Skeletal muscle tissue (tissue), 4 donors: ENCODE data around the gene DNAJC6. TPM values are rescaled to one million over a fixed set of nuclear protein-coding genes. Genes with fewer than 3 reads are reported as not detected.

ENCODE experiments used
- H3K27ac ChIP-seq: one replicate; pipeline ENCODE4 v1.7.0; 2013; ENCODE audit warnings: mild to moderate bottlenecking, low read depth, low read length, inconsistent platforms
- H3K27me3 ChIP-seq, 3 donors: one replicate each; pipeline ENCODE4 v1.7.0; 2013; ENCODE audit warnings: low read length in 3 of 3; ENCODE audit not compliant: control insufficient read depth in 3 of 3, insufficient read depth in 3 of 3
- H3K36me3 ChIP-seq, 3 donors: one replicate each; pipeline ENCODE4 v1.7.0; 2013; ENCODE audit warnings: low read length in 3 of 3; ENCODE audit not compliant: control insufficient read depth in 3 of 3, insufficient read depth in 3 of 3
- H3K4me1 ChIP-seq, 3 donors: one replicate each; pipeline ENCODE4 v1.7.0; 2013; ENCODE audit warnings: low read length in 3 of 3, mild to moderate bottlenecking in 3 of 3; ENCODE audit not compliant: control insufficient read depth in 3 of 3, insufficient read depth in 3 of 3
- H3K4me3 ChIP-seq, 3 donors: one replicate each; pipeline ENCODE4 v1.7.0; 2013; ENCODE audit warnings: low read length in 3 of 3
- H3K9ac ChIP-seq, 3 donors: one replicate each; pipeline ENCODE4 v1.7.0; 2013; ENCODE audit warnings: low read length in 3 of 3, mild to moderate bottlenecking in 3 of 3, moderate library complexity in 2 of 3, low read depth in 1 of 3
- H3K9me3 ChIP-seq, 3 donors: one replicate each; pipeline ENCODE4 v1.7.0; 2013; ENCODE audit warnings: low read length in 3 of 3; ENCODE audit not compliant: control insufficient read depth in 3 of 3
- total RNA-seq: library from RNA; depleted of rRNA; stranded (reverse); fragments of >200 nt; gene quantifications from one replicate; pipeline ENCODE4 v1.2.3, GENCODE V29; 2014
- donor health status: Osteomylitis.

Gene DNAJC6
- total RNA-seq, 1 donor from 2014 or later = 2.6 TPM

- Histone ChIP-seq H3K4me3 (no peak overlapping the region), H3K27me3 (no peaks in the 10 kb centered on the region), H3K9me3 (no peaks in the 10 kb centered on the region), H3K4me1 (peaks cover 23 to 28% (median 23%) of the 10 kb centered on the region in 3 donors), H3K9ac (no peak overlapping the region), H3K27ac (no peak overlapping the region), H3K36me3 (peaks cover 10 to 22% (median 16%) of the 10 kb centered on the region in 3 donors)
These were observed 114.7 kb downstream of the DNAJC6 start for GRCh38 chr1:65423884-65424572.

GRCh38 chr1:65424573-65424889 lies 115.2 kb downstream of the DNAJC6 start:
- H3K27ac ChIP-seq = no peak overlapping the region

GRCh38 chr1:65425006-65425405 lies 115.7 kb downstream of the DNAJC6 start:
- Histone ChIP-seq H3K36me3 (peaks cover 10 to 22% (median 16%) of the 10 kb centered on the region in 3 donors), H3K9ac (no peak overlapping the region), H3K27ac (no peak overlapping the region), H3K27me3 (no peaks in the 10 kb centered on the region), H3K9me3 (no peaks in the 10 kb centered on the region), H3K4me3 (no peak overlapping the region), H3K4me1 (peaks cover 20 to 25% (median 21%) of the 10 kb centered on the region in 3 donors)

More at GRCh38 chr1:65424573-65424889, 115.2 kb downstream of the DNAJC6 start:
- no peak overlapping the region for H3K9ac ChIP-seq
- no peaks in the 10 kb centered on the region for H3K27me3 ChIP-seq
- H3K36me3 ChIP-seq = peaks cover 10 to 22% (median 16%) of the 10 kb centered on the region in 3 donors
- H3K4me3 ChIP-seq = no peak overlapping the region
- peaks cover 23 to 25% (median 25%) of the 10 kb centered on the region in 3 donors for H3K4me1 ChIP-seq
- no peaks in the 10 kb centered on the region for H3K9me3 ChIP-seq

- Histone ChIP-seq H3K9ac (no peak overlapping the region), H3K27ac (no peak overlapping the region), H3K36me3 (peaks cover 10 to 22% (median 16%) of the 10 kb centered on the region in 3 donors), H3K9me3 (no peaks in the 10 kb centered on the region), H3K4me3 (no peak overlapping the region), H3K27me3 (no peaks in the 10 kb centered on the region), H3K4me1 (peaks cover 20 to 25% (median 21%) of the 10 kb centered on the region in 3 donors)
These were observed 116.4 kb downstream of the DNAJC6 start for GRCh38 chr1:65425697-65426096.

GRCh38 chr1:65429078-65429477 lies 119.7 kb downstream of the DNAJC6 start:
- Histone ChIP-seq H3K27me3 (no peaks in the 10 kb centered on the region), H3K9me3 (no peaks in the 10 kb centered on the region), H3K27ac (peak overlapping the region; percentile 65), H3K4me1 (peaks cover 0 to 4% (median 0%) of the 10 kb centered on the region in 3 donors), H3K36me3 (peaks cover 11 to 31% (median 22%) of the 10 kb centered on the region in 3 donors), H3K4me3 (no peak overlapping the region), H3K9ac (no peak overlapping the region)

GRCh38 chr1:65429806-65430205 lies 120.5 kb downstream of the DNAJC6 start:
- Histone ChIP-seq H3K27ac (peak overlapping the region; percentile 65), H3K36me3 (peaks cover 11 to 35% (median 22%) of the 10 kb centered on the region in 3 donors)

GRCh38 chr1:65431111-65431705 lies 121.9 kb downstream of the DNAJC6 start:
- Histone ChIP-seq H3K36me3 (peaks cover 7 to 26% (median 13%) of the 10 kb centered on the region in 3 donors), H3K9me3 (no peaks in the 10 kb centered on the region), H3K4me3 (no peak overlapping the region), H3K27me3 (no peaks in the 10 kb centered on the region), H3K27ac (no peak overlapping the region), H3K9ac (no peak overlapping the region), H3K4me1 (peaks cover 0 to 3% (median 0%) of the 10 kb centered on the region in 3 donors)

More at GRCh38 chr1:65429806-65430205, 120.5 kb downstream of the DNAJC6 start:
- H3K9me3 ChIP-seq = no peaks in the 10 kb centered on the region
- no peak overlapping the region for H3K4me3 ChIP-seq
- H3K27me3 ChIP-seq = no peaks in the 10 kb centered on the region
- H3K4me1 ChIP-seq = peaks cover 0 to 3% (median 0%) of the 10 kb centered on the region in 3 donors
- H3K9ac ChIP-seq = no peak overlapping the region

GRCh38 chr1:65432918-65433317 lies 123.6 kb downstream of the DNAJC6 start:
- peaks cover 0 to 3% (median 0%) of the 10 kb centered on the region in 3 donors for H3K4me1 ChIP-seq
- peaks cover 2 to 16% (median 9%) of the 10 kb centered on the region in 3 donors for H3K36me3 ChIP-seq
- no peaks in the 10 kb centered on the region for H3K9me3 ChIP-seq
- H3K4me3 ChIP-seq = no peak overlapping the region
- H3K9ac ChIP-seq = no peak overlapping the region
- no peak overlapping the region for H3K27ac ChIP-seq
- H3K27me3 ChIP-seq = no peaks in the 10 kb centered on the region

GRCh38 chr1:65434255-65434654 lies 124.9 kb downstream of the DNAJC6 start:
- peaks cover 2 to 12% (median 6%) of the 10 kb centered on the region in 3 donors for H3K36me3 ChIP-seq
- H3K27me3 ChIP-seq = no peaks in the 10 kb centered on the region
- no peak overlapping the region for H3K4me3 ChIP-seq
- no peak overlapping the region for H3K27ac ChIP-seq
- H3K9ac ChIP-seq = no peak overlapping the region
- no peaks in the 10 kb centered on the region for H3K4me1 ChIP-seq
- H3K9me3 ChIP-seq = no peaks in the 10 kb centered on the region

GRCh38 chr1:65434760-65435159 lies 125.4 kb downstream of the DNAJC6 start:
- no peaks in the 10 kb centered on the region for H3K4me1 ChIP-seq
- no peak overlapping the region for H3K4me3 ChIP-seq
- H3K9ac ChIP-seq = no peak overlapping the region
- H3K9me3 ChIP-seq = no peaks in the 10 kb centered on the region
- H3K27ac ChIP-seq = no peak overlapping the region
- peaks cover 2 to 12% (median 6%) of the 10 kb centered on the region in 3 donors for H3K36me3 ChIP-seq
- H3K27me3 ChIP-seq = no peaks in the 10 kb centered on the region
